Astrocyte (in vitro differentiated cells and primary cell): Measurements from ENCODE around the gene NGDN.

Experiments
- CTCF ChIP-seq: IDR thresholded peaks from 2 replicates; pipeline ENCODE4 v1.5.1; 2011; ENCODE audit warnings: low read depth, mild to moderate bottlenecking, inconsistent platforms, low read length, moderate library complexity; ENCODE audit not compliant: insufficient read depth
- EZH2 ChIP-seq: IDR thresholded peaks from 2 replicates; pipeline ENCODE4 v1.6.1; 2012; ENCODE audit warnings: mild to moderate bottlenecking, low read length, inconsistent platforms; ENCODE audit not compliant: insufficient read depth

- TF ChIP-seq CTCF (no peak), EZH2 (no peak)
Measured at GRCh38 chr14:23521785-23522640, 52.5 kb downstream of the NGDN start.
